Right cardiac atrium (tissue), 5 donors: ENCODE measurements around the gene FAM227B. TPM values are rescaled to one million over a fixed set of nuclear protein-coding genes. Genes with fewer than 3 reads are reported as not detected.
"Not testable (repeated sequence)": the region's sequence is repeated elsewhere in the genome, so short reads cannot be mapped to it uniquely, and the experiment has no call there.

Experiments
- ATAC-seq, 2 donors: fragments of 200-7000 bp; cut with Tn5 transposase; one replicate each; pipeline versions ENCODE4 v1.8.0 to v1.9.1; 2020; ENCODE audit warnings: moderate library complexity in 2 of 2, mild to moderate bottlenecking in 1 of 2
- DNase-seq, 3 donors: peaks; one replicate each; pipeline ENCODE4 v3.0.0-alpha.2; 2020
- H3K27ac ChIP-seq: one replicate; pipeline ENCODE4 v1.5.1; 2013; ENCODE audit warnings: mild to moderate bottlenecking, low read length, control low read depth, moderate library complexity
- H3K27me3 ChIP-seq: one replicate; pipeline ENCODE4 v1.6.1; 2013; ENCODE audit not compliant: control insufficient read depth, insufficient read depth
- H3K4me1 ChIP-seq: one replicate; pipeline ENCODE4 v1.6.1; 2013; ENCODE audit warnings: low read length; ENCODE audit not compliant: control insufficient read depth, insufficient read depth
- H3K4me3 ChIP-seq: one replicate; pipeline ENCODE4 v1.5.1; 2013; ENCODE audit warnings: low read length, control low read depth
- H3K9me3 ChIP-seq: one replicate; pipeline ENCODE4 v1.6.1; 2013; ENCODE audit warnings: low read length; ENCODE audit not compliant: control insufficient read depth
- WGBS: extraction: QIAGEN DNeasy Blood & Tissue Kit; methylation state at CpG from one replicate; pipeline ENCODE4 v1.1.7; 2013; 5-methylcytosine and 5-hydroxymethylcytosine counted together
- intact Hi-C, 4 donors: fragments of 100-400 bp; cut with DNase I; formaldehyde crosslinking; loops; one replicate each; pipeline versions ENCODE4 v1.11.0 to v1.14.0; 2022 to 2023
- polyA plus RNA-seq: library from polyadenylated mRNA; stranded (reverse); fragments of 200-250 nt; gene quantifications from one replicate; pipeline ENCODE4 v1.2.3, GENCODE V29; 2013
- total RNA-seq, 4 donors: library from RNA; stranded (reverse); fragmentation: NEBNext Ultra II Directional; extraction: Animal tissue kit (Norgen Biotek cat#: 25700); gene quantifications; one replicate each; pipeline ENCODE4 v1.2.1, GENCODE V29; 2021
- donor health status: healthy with polysubstance abuse.
- donor health status: DM: no; HTN: yes; CAD: no.
- donor health status: DM: no; HTN: no; CAD: no.
- donor health status: DM: no; HTN: yes; CAD: no; lungs with severe emphysema.
- donor health status: DM: yes; HTN: yes; CAD: no.

Gene FAM227B
- total and polyA plus RNA-seq, 5 donors: 9.8 to 19.2 (median 12.4) TPM

- 98% methylated on average over 3 of the region's 3 CpGs for WGBS
- intact Hi-C loops, H3K4me1 ChIP-seq: not testable (repeated sequence)
Measured at GRCh38 chr15:49612240-49612639, 8.4 kb downstream of the FAM227B start.

GRCh38 chr15:49610157-49610918 is 10.3 kb downstream of the FAM227B start:
- 94% methylated on average over 2 of the region's 2 CpGs for WGBS
- Histone ChIP-seq H3K27ac (no peak overlapping the region), H3K27me3 (no peaks in the 10 kb centered on the region), H3K4me1 (no peaks in the 10 kb centered on the region), H3K9me3 (no peaks in the 10 kb centered on the region), H3K4me3 (no peak overlapping the region)
- intact Hi-C loops: no loop called here
- DNase-seq (no peak), ATAC-seq (no peak)

More at GRCh38 chr15:49612240-49612639, 8.4 kb downstream of the FAM227B start:
- ATAC-seq, H3K27ac ChIP-seq, H3K27me3 ChIP-seq, DNase-seq, H3K9me3 ChIP-seq, H3K4me3 ChIP-seq: not testable (repeated sequence)

- intact Hi-C loops: no loop called here
- H3K4me3 ChIP-seq: no peak overlapping the region
- ATAC-seq (no peak), DNase-seq (no peak)
- H3K27me3 ChIP-seq: no peaks in the 10 kb centered on the region
- H3K4me1 ChIP-seq: no peaks in the 10 kb centered on the region
- no peaks in the 10 kb centered on the region for H3K9me3 ChIP-seq
- H3K27ac ChIP-seq: no peak overlapping the region
Measured at GRCh38 chr15:49606594-49606993, 14.0 kb downstream of the FAM227B start.

- WGBS: 97% methylated on average over 2 of the region's 2 CpGs
- intact Hi-C loops: no loop called here
- no peaks in the 10 kb centered on the region for H3K9me3 ChIP-seq
- no peaks in the 10 kb centered on the region for H3K4me1 ChIP-seq
- H3K27me3 ChIP-seq: no peaks in the 10 kb centered on the region
- no peak for ATAC-seq
- DNase-seq: peak in 1 of 3 donors; percentile 11
- no peak overlapping the region for H3K4me3 ChIP-seq
- no peak overlapping the region for H3K27ac ChIP-seq
Measured at GRCh38 chr15:49605588-49605987, 15.0 kb downstream of the FAM227B start.

- no peak overlapping the region for H3K27ac ChIP-seq
- H3K4me3 ChIP-seq: no peak overlapping the region
- no peaks in the 10 kb centered on the region for H3K27me3 ChIP-seq
- 100% methylated on average over 2 of the region's 2 CpGs for WGBS
- no peaks in the 10 kb centered on the region for H3K9me3 ChIP-seq
- no peaks in the 10 kb centered on the region for H3K4me1 ChIP-seq
- ATAC-seq (no peak), DNase-seq (peak in 1 of 3 donors; percentile 18)
- intact Hi-C loops: no loop called here
Measured at GRCh38 chr15:49604625-49605409, 15.8 kb downstream of the FAM227B start.

- H3K9me3 ChIP-seq, H3K4me3 ChIP-seq, ATAC-seq, H3K4me1 ChIP-seq, H3K27me3 ChIP-seq, H3K27ac ChIP-seq, intact Hi-C loops: not testable (repeated sequence)
- peak in 2 of 3 donors; percentile 30 to 33 for DNase-seq
- 95% methylated on average over 12 of the region's 12 CpGs for WGBS
Measured at GRCh38 chr15:49592829-49593316, 27.7 kb downstream of the FAM227B start.

- DNase-seq: no peak
- Histone ChIP-seq H3K4me1 (no peaks in the 10 kb centered on the region), H3K9me3 (no peaks in the 10 kb centered on the region), H3K27me3 (no peaks in the 10 kb centered on the region), H3K4me3 (no peak overlapping the region), H3K27ac (no peak overlapping the region)
- intact Hi-C loops: no loop called here
- ATAC-seq: no peak
Measured at GRCh38 chr15:49589030-49589429, 31.6 kb downstream of the FAM227B start.

- no peak overlapping the region for H3K27ac ChIP-seq
- intact Hi-C loops: no loop called here
- no peaks in the 10 kb centered on the region for H3K4me1 ChIP-seq
- no peaks in the 10 kb centered on the region for H3K27me3 ChIP-seq
- H3K9me3 ChIP-seq: no peaks in the 10 kb centered on the region
- ATAC-seq (no peak), DNase-seq (no peak)
- H3K4me3 ChIP-seq: no peak overlapping the region
- WGBS: 88% methylated on average over 1 of the region's 1 CpG
Measured at GRCh38 chr15:49573421-49573820, 47.2 kb downstream of the FAM227B start.

- ATAC-seq (no peak), DNase-seq (no peak)
- Histone ChIP-seq H3K4me1 (no peaks in the 10 kb centered on the region), H3K27ac (no peak overlapping the region), H3K27me3 (no peaks in the 10 kb centered on the region), H3K9me3 (no peaks in the 10 kb centered on the region), H3K4me3 (no peak overlapping the region)
- intact Hi-C loops: no loop called here
- 97% methylated on average over 1 of the region's 1 CpG for WGBS
Measured at GRCh38 chr15:49570672-49571071, 49.9 kb downstream of the FAM227B start.

GRCh38 chr15:49570174-49570573 is 50.4 kb downstream of the FAM227B start:
- ATAC-seq (no peak), DNase-seq (no peak)
- intact Hi-C loops: no loop called here
- Histone ChIP-seq H3K27me3 (no peaks in the 10 kb centered on the region), H3K4me3 (no peak overlapping the region), H3K9me3 (no peaks in the 10 kb centered on the region), H3K4me1 (no peaks in the 10 kb centered on the region), H3K27ac (no peak overlapping the region)
- 83% methylated on average over 1 of the region's 1 CpG for WGBS

- Histone ChIP-seq H3K27ac (no peak overlapping the region), H3K27me3 (no peaks in the 10 kb centered on the region), H3K9me3 (no peaks in the 10 kb centered on the region), H3K4me3 (no peak overlapping the region), H3K4me1 (no peaks in the 10 kb centered on the region)
- intact Hi-C loops: no loop called here
- no peak for ATAC-seq
- no peak for DNase-seq
Measured at GRCh38 chr15:49560045-49560444, 60.6 kb downstream of the FAM227B start.
